IMR-90 (cell line): ENCODE data around the gene CTBP2. TPM values are rescaled to one million over a fixed set of nuclear protein-coding genes. Genes with fewer than 3 reads are reported as not detected.

Experiments used
- ATAC-seq: fragments of 200-7000 bp; cut with Tn5 transposase; 2 replicates; pipeline ENCODE4 v1.9.1; 2020; ENCODE audit warnings: low read depth, mild to moderate bottlenecking, moderate library complexity
- BruUV-seq: library from RNA; stranded (reverse); fragments of 400-500 nt; replicated peaks from 2 replicates; lab custom pipeline; 2021; lab: Mats Ljungman, UMichigan
- CTCF ChIA-PET: fragments of 300-600 bp; formaldehyde crosslinking; extraction: SDS; loops from one replicate; lab custom pipeline; 2021; ENCODE audit warnings: antibody characterized with exemption; lab: Yijun Ruan, JAX
- POLR2A ChIA-PET: fragments of 300-600 bp; sonication (Branson Sonifier 250); formaldehyde crosslinking; loops from one replicate; lab custom pipeline; 2022; ENCODE audit warnings: antibody characterized with exemption; ENCODE audit not compliant: unreplicated experiment; lab: Charles Lee
- DNase-seq: peaks from one replicate; pipeline ENCODE4 v3.0.0; 2013
- H2AFZ ChIP-seq: replicated peaks from 2 replicates; pipeline ENCODE3; 2013; ENCODE audit warnings: low read length, mild to moderate bottlenecking; ENCODE audit not compliant: poor library complexity
- H2AK5ac ChIP-seq: 2 replicates; pipeline ENCODE4 v1.6.1; 2013; ENCODE audit warnings: low read depth, low read length, inconsistent platforms
- H2AK9ac ChIP-seq: replicated peaks from 2 replicates; pipeline ENCODE3; 2013; ENCODE audit warnings: mild to moderate bottlenecking, low read depth, low read length, moderate library complexity; ENCODE audit not compliant: poor library complexity
- H2BK120ac ChIP-seq: 2 replicates; pipeline ENCODE4 v1.6.1; 2013; ENCODE audit warnings: low read depth, low read length, inconsistent platforms
- H2BK15ac ChIP-seq: 3 replicates; pipeline ENCODE4 v1.6.1; 2013; ENCODE audit warnings: low read depth, low read length, inconsistent platforms
- H2BK20ac ChIP-seq: 2 replicates; pipeline ENCODE4 v1.6.1; 2013; ENCODE audit warnings: low read depth, mild to moderate bottlenecking, inconsistent platforms, low read length, moderate library complexity
- H2BK5ac ChIP-seq: 2 replicates; pipeline ENCODE4 v1.6.1; 2013; ENCODE audit warnings: mild to moderate bottlenecking, low read depth, low read length, inconsistent platforms; ENCODE audit not compliant: poor library complexity, severe bottlenecking
- H3K14ac ChIP-seq: replicated peaks from 2 replicates; pipeline ENCODE4 v1.6.1; 2013; ENCODE audit warnings: low read depth, low read length, inconsistent platforms
- H3K18ac ChIP-seq: 2 replicates; pipeline ENCODE4 v1.6.1; 2013; ENCODE audit warnings: low read depth, low read length, control low read depth
- H3K23ac ChIP-seq: 2 replicates; pipeline ENCODE4 v1.6.1; 2013; ENCODE audit warnings: low read depth, low read length, inconsistent platforms
- H3K27ac ChIP-seq: 2 replicates; pipeline ENCODE4 v1.5.1; 2013; ENCODE audit warnings: mild to moderate bottlenecking, control low read depth, low read length; ENCODE audit not compliant: insufficient read depth
- H3K27me3 ChIP-seq: 2 replicates; pipeline ENCODE4 v1.6.1; 2013; ENCODE audit warnings: low read length; ENCODE audit not compliant: control insufficient read depth, insufficient read depth
- H3K36me3 ChIP-seq: 2 replicates; pipeline ENCODE4 v1.6.1; 2013; ENCODE audit warnings: low read length, mixed read lengths; ENCODE audit not compliant: control insufficient read depth, insufficient read depth
- H3K4ac ChIP-seq: 2 replicates; pipeline ENCODE4 v1.6.1; 2013; ENCODE audit warnings: low read depth, low read length, inconsistent platforms
- H3K4me1 ChIP-seq: 2 replicates; pipeline ENCODE4 v1.6.1; 2013; ENCODE audit warnings: low read length, mixed read lengths; ENCODE audit not compliant: control insufficient read depth, insufficient read depth
- H3K4me2 ChIP-seq: 2 replicates; pipeline ENCODE4 v1.6.1; 2013; ENCODE audit warnings: low read depth, mild to moderate bottlenecking, control low read depth, low read length, moderate library complexity
- H3K4me3 ChIP-seq: 2 replicates; pipeline ENCODE4 v1.5.1; 2013; ENCODE audit warnings: low read depth, mild to moderate bottlenecking, control low read depth, low read length, moderate library complexity; ENCODE audit not compliant: insufficient read depth
- H3K56ac ChIP-seq: 2 replicates; pipeline ENCODE4 v1.6.1; 2013; ENCODE audit warnings: low read length, inconsistent platforms; ENCODE audit not compliant: insufficient read depth; ENCODE audit errors: extremely low read depth
- H3K79me1 ChIP-seq, 2 experiments: 2 replicates each; pipeline ENCODE4 v1.6.1; 2013; ENCODE audit warnings: low read length in 2 of 2, inconsistent platforms in 1 of 2, low read depth in 1 of 2
- H3K9ac ChIP-seq: 2 replicates; pipeline ENCODE4 v1.6.1; 2013; ENCODE audit warnings: low read depth, low read length, control low read depth
- H3K9me1 ChIP-seq: 2 replicates; pipeline ENCODE4 v1.6.1; 2013; ENCODE audit warnings: low read length, inconsistent platforms; ENCODE audit not compliant: insufficient read depth
- H3K9me3 ChIP-seq: 2 replicates; pipeline ENCODE4 v1.6.1; 2013; ENCODE audit warnings: low read length; ENCODE audit not compliant: control insufficient read depth, insufficient read depth
- H4K20me1 ChIP-seq: 2 replicates; pipeline ENCODE4 v1.6.1; 2013; ENCODE audit warnings: low read length, inconsistent platforms; ENCODE audit not compliant: insufficient read depth
- H4K5ac ChIP-seq: 2 replicates; pipeline ENCODE4 v1.6.1; 2013; ENCODE audit warnings: mild to moderate bottlenecking, low read depth, low read length, control low read depth
- H4K8ac ChIP-seq, 2 experiments: 2 replicates each; pipeline ENCODE4 v1.6.1; 2013; ENCODE audit warnings: low read depth in 2 of 2, low read length in 2 of 2, control low read depth in 1 of 2, inconsistent platforms in 1 of 2
- H4K91ac ChIP-seq: 2 replicates; pipeline ENCODE4 v1.6.1; 2013; ENCODE audit warnings: low read depth, low read length, inconsistent platforms; ENCODE audit not compliant: insufficient read depth
- FOS ChIP-seq: fragments of 150-350 bp; IDR thresholded peaks from 2 replicates; pipeline ENCODE4 v1.6.1; 2016; ENCODE audit warnings: low read depth, low read length
- MAFK ChIP-seq: IDR thresholded peaks from 2 replicates; pipeline ENCODE4 v1.6.1; 2012; ENCODE audit warnings: low read depth, low read length, improper control_type of control experiment
- WGBS, 2 experiments: methylation state at CpG; one replicate each; pipeline versions ENCODE4 v1.1.5 to v1.1.7; 2013; ENCODE audit warnings: missing lambda C conversion rate in 2 of 2; ENCODE audit not compliant: insufficient read length in 1 of 2; ENCODE audit errors: extremely low coverage in 2 of 2; 5-methylcytosine and 5-hydroxymethylcytosine counted together
- dilution Hi-C: fragments of 300-500 bp; cut with HindIII; formaldehyde crosslinking; loops from one replicate; pipeline ENCODE4 v1.14.3; 2018; ENCODE audit warnings: low sequenced_read_pairs; ENCODE audit not compliant: unreplicated experiment
- in situ Hi-C: fragments of 300-500 bp; cut with MboI; formaldehyde crosslinking; loops from 3 replicates; pipeline ENCODE4 v1.14.3; 2019; ENCODE audit warnings: low sequenced_read_pairs, inconsistent platforms, mixed read lengths
- intact Hi-C: fragments of 100-400 bp; cut with micrococcal nuclease; formaldehyde crosslinking; loops from 2 replicates; pipeline ENCODE4 v1.10.0; 2022
- polyA plus RNA-seq, 3 experiments: library from polyadenylated mRNA; depleted of rRNA; stranded (reverse); fragments of >200 nt; gene quantifications; 2 replicates each; pipeline ENCODE4 v1.2.3, GENCODE V29; 2012; ENCODE audit warnings: low replicate concordance in 1 of 3
- total RNA-seq: library from RNA; depleted of rRNA; stranded (reverse); fragments of >200 nt; gene quantifications from 2 replicates; pipeline ENCODE4 v1.2.3, GENCODE V29; 2012

The CTBP2 gene
- total and polyA plus RNA-seq, 2 of the 4 experiments (the other 2 are of a cell fraction) = 81.0 to 86.6 TPM

DNA sequence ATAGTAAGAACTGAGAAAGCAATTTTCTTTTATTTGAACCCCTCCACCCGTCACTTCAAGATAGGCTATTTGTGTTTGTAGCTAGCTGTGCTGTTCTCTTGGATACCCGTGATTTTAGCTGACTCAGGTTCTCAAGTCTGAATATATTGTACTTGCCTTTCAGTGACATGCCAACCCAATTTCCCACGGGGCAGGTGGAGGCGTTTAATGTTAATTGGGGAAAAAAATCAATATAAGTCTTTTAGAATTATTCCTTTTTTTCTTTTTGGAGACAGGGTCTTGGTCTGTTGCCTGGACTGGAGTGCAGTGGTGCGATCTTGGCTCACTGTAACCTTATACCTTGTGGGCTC, 182.0 kb downstream of the CTBP2 start:
- Histone ChIP-seq H4K91ac (no peak overlapping the region), H2BK15ac (no peak overlapping the region), H3K14ac (no peak overlapping the region), H2BK20ac (no peak overlapping the region), H3K27ac (no peak overlapping the region), H3K4me3 (no peak overlapping the region), H3K27me3 (no peaks in the 10 kb centered on the region), H3K9me3 (no peaks in the 10 kb centered on the region), H3K56ac (no peak overlapping the region), H4K5ac (no peak overlapping the region), H2AFZ (no peak overlapping the region), H3K23ac (no peak overlapping the region), H4K8ac (no peak overlapping the region), H3K79me1 (peaks cover 37 to 67% of the 10 kb centered on the region in 2 experiments), H3K4me2 (no peak overlapping the region), H3K9me1 (peaks cover 19% of the 10 kb centered on the region; the same call in 1 of the 2 replicates), H3K4me1 (peaks cover 3% of the 10 kb centered on the region; the same call in 1 of the 2 replicates), H3K18ac (no peak overlapping the region), H2BK120ac (no peak overlapping the region), H3K9ac (no peak overlapping the region), H4K20me1 (peaks cover 47% of the 10 kb centered on the region), H2BK5ac (no peak overlapping the region), H2AK5ac (no peak overlapping the region), H3K36me3 (peaks cover 29% of the 10 kb centered on the region), H3K4ac (no peak overlapping the region), H2AK9ac (no peak overlapping the region)
- ChIA-PET POLR2A (no interaction called here), CTCF (no interaction called here)
- in situ Hi-C loops = loop anchor here (25.0 kb wide), 1 partner anchor 441 kb away; no protein-coding TSS in a partner anchor
- ATAC-seq = no peak; the same call in 1 of the 2 replicates
- dilution Hi-C loops = no loop called here
- intact Hi-C loops = loop anchor here (5.0 kb wide), 1 partner anchor 61 kb away; no protein-coding TSS in a partner anchor
- TF ChIP-seq MAFK (peak; percentile 80), FOS (no peak)
- DNase-seq = no peak
- WGBS, 2 experiments = no CpG with 5 or more reads among the region's 5 CpGs
- BruUV-seq = no TSS peak
